ENCODE measurements around the gene CEP112. TPM values are rescaled to one million over a fixed set of nuclear protein-coding genes. Genes with fewer than 3 reads are reported as not detected.

The CEP112 gene
- total and polyA plus RNA-seq, 8 donors: 15.1 to 23.8 (median 19.7) TPM

- intact Hi-C loops (cut with DNase I): no loop called here
These were observed 323.1 kb downstream of the CEP112 start for GRCh38 chr17:65868881-65869280.

GRCh38 chr17:65867014-65867413 lies 324.9 kb downstream of the CEP112 start:
- Histone ChIP-seq H3K27ac (no peak overlapping the region), H3K4me3 (no peak overlapping the region), H3K36me3 (no peaks in the 10 kb centered on the region), H3K27me3 (no peaks in the 10 kb centered on the region), H3K4me1 (no peaks in the 10 kb centered on the region), H3K9me3 (peaks cover 0 to 9% of the 10 kb centered on the region in 2 donors)
- DNase-seq (peak in 1 of 4 donors; percentile 63), ATAC-seq (no peak)
- TF ChIP-seq CTCF (IDR thresholded peaks at IDR 0.05): no peak
- intact Hi-C loops (cut with DNase I): no loop called here

More at GRCh38 chr17:65868881-65869280, 323.1 kb downstream of the CEP112 start:
- Histone ChIP-seq H3K4me3 (no peak overlapping the region), H3K4me1 (no peaks in the 10 kb centered on the region), H3K27me3 (no peaks in the 10 kb centered on the region), H3K36me3 (no peaks in the 10 kb centered on the region), H3K27ac (no peak overlapping the region), H3K9me3 (peaks cover 0 to 9% of the 10 kb centered on the region in 2 donors)
- no peak for TF ChIP-seq CTCF (IDR thresholded peaks at IDR 0.05)
- no peak for ATAC-seq
- DNase-seq: no peak

GRCh38 chr17:65865715-65866425 lies 326.1 kb downstream of the CEP112 start:
- TF ChIP-seq CTCF (IDR thresholded peaks at IDR 0.05): no peak
- DNase-seq (peak in 1 of 4 donors; percentile 68), ATAC-seq (no peak)
- peaks cover 0 to 9% of the 10 kb centered on the region in 2 donors for H3K9me3 ChIP-seq
- no peak overlapping the region for H3K27ac ChIP-seq
- H3K4me1 ChIP-seq: no peaks in the 10 kb centered on the region
- intact Hi-C loops (cut with DNase I): no loop called here
- H3K27me3 ChIP-seq: no peaks in the 10 kb centered on the region
- no peak overlapping the region for H3K4me3 ChIP-seq
- no peaks in the 10 kb centered on the region for H3K36me3 ChIP-seq

- TF ChIP-seq CTCF (IDR thresholded peaks at IDR 0.05): no peak
- no peak for ATAC-seq
- Histone ChIP-seq H3K36me3 (no peaks in the 10 kb centered on the region), H3K27ac (no peak overlapping the region), H3K4me1 (no peaks in the 10 kb centered on the region), H3K27me3 (no peaks in the 10 kb centered on the region), H3K4me3 (no peak overlapping the region), H3K9me3 (peaks cover 0 to 9% of the 10 kb centered on the region in 2 donors)
- no peak for DNase-seq
- intact Hi-C loops (cut with DNase I): no loop called here
These were observed 327.5 kb downstream of the CEP112 start for GRCh38 chr17:65864394-65864793.

- intact Hi-C loops (cut with DNase I): no loop called here
- Histone ChIP-seq H3K4me3 (no peak overlapping the region), H3K9me3 (no peaks in the 10 kb centered on the region), H3K36me3 (no peaks in the 10 kb centered on the region), H3K27ac (no peak overlapping the region), H3K27me3 (no peaks in the 10 kb centered on the region), H3K4me1 (no peaks in the 10 kb centered on the region)
- no peak for DNase-seq
- ATAC-seq: no peak
- no peak for TF ChIP-seq CTCF (IDR thresholded peaks at IDR 0.05)
These were observed 334.2 kb downstream of the CEP112 start for GRCh38 chr17:65857718-65858117.

All from left lung (tissue), 10 donors.